HG03103 (cell line): ENCODE results near the gene KLHDC3.
A peak's percentile ranks its signal among the peaks of the same experiment; 100 is the strongest.
"Not testable (repeated sequence)": the region's sequence is repeated elsewhere in the genome, so short reads cannot be mapped to it uniquely, and the experiment has no call there.

Experiments
- ATAC-seq: cut with Tn5 transposase; IDR thresholded peaks from one replicate; pipeline ENCODE4 v1.9.1; 2021; ENCODE audit warnings: low read depth; ENCODE audit not compliant: unreplicated experiment

KLHDC3 gene

DNA sequence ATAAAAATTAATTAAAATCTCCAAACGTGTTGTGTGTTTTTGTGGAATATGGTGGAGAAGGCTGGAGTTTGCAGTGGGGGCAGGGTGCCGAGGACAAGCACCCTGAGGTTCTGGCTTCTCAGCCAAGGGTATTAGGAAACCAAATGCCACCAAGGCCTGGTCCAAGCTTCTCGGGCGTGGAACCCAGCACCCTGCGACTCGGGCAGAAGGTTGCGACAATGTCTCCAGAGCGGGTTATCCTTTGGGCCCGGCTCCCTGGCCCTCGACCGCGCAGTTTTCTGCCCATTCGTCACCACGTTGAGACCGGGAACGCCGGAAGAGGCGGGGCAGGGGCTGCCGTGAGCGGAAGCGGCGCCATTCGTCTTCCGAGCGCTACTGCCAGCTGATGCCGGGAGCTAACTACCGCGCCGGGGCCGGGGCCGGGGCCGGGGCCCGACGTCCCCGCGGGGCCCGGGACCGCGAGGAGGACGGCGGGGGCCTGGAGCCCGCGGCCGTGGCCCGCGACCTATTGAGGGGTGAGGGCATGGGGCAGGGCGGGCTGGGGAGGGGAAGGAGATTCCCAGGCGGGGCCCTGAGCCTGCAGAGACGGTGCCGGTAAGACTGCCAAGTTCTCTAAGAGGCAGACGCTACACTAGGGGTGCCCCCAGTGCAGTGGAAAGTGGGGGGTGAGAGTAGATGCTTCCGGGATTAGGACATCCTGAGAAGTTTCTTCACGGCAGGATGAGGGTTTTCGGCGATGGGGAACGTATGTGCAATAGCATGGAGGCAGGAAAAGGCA lies 7.4 kb downstream of the KLHDC3 start, which contains the start of gene RRP36:
Gene RRP36 (plus strand): TSS at position 354 of the 778 bp plus-strand sequence. CDS start 32 bp downstream, at position 386.
- ATAC-seq = peak; percentile 74

DNA sequence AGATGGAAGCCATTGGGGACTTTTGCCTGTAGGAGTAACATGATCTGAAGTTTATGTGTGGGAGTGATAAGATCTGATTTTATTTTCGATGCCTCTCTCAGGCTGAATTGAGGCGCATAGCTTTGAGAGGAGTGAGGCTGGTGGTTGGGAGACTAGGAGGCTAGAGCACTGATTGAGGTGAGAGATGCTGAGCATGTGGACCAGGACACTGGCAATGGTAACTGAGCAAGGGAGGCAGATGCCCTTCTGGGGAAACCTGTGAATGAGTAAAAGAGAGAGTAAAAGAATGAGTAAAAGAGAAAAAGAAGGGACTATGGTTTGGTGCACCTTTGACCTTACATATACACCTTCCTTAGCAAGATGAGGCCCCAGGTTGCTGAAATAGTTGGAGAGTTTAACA lies 10.4 kb downstream of the KLHDC3 start:
- no peak for ATAC-seq

DNA sequence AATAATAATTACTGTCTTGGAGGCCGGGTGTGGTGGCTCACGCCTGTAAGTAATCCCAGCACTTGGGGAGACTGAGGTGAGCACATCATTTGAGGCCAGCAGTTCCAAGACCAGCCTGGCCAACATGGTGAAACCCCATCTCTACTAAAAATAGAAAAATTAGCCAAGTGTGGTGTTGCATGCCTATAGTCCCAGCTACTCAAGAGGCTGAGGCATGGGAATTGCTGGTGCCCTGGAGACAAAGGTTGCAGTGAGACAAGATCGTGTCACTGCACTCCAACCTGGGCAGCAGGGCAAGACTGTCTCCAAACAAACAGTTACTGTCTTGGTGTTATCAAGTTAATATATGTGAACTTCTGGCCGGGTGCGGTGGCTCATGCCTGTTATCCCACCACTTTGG lies 12.3 kb downstream of the KLHDC3 start:
- ATAC-seq = no peak

DNA sequence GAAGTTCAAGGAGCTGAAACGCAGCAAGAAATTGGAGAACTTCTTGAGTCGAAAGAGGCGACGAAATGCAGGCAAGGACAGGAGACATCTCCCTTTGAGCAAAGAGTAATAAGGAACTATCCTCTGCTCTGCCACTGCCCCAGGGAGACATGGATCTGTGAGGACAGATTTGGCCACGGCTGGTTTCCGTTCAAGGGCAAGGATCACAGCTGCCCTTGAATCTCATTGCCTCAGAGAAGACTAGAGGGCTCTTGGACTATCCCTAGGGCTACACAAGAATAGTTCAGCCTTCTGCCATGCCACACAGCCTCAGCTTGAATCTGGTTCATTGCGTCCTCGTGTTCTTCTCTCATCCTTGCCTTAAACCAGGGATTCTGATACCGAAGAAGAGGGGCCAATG lies 15.1 kb downstream of the KLHDC3 start:
- no peak for ATAC-seq

DNA sequence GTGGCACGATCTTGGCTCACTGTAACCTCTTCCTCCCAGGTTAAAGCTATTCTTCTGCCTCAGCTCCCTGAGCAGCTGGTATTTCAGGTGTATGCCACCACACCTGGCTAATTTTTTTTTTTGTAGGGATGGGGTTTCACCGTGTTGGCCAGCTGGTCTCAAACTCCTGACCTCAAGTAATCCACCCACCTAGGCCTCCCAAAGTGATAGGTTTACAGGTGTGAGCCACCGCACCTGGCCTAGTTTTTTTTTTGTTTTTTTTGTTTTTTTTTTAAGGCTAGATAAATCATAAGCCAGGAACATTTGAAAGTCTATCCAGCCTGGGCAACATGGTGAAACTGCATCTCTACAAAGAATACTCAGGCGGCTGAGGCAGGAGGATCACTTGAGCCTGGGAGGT lies 18.3 kb downstream of the KLHDC3 start:
- no peak for ATAC-seq

DNA sequence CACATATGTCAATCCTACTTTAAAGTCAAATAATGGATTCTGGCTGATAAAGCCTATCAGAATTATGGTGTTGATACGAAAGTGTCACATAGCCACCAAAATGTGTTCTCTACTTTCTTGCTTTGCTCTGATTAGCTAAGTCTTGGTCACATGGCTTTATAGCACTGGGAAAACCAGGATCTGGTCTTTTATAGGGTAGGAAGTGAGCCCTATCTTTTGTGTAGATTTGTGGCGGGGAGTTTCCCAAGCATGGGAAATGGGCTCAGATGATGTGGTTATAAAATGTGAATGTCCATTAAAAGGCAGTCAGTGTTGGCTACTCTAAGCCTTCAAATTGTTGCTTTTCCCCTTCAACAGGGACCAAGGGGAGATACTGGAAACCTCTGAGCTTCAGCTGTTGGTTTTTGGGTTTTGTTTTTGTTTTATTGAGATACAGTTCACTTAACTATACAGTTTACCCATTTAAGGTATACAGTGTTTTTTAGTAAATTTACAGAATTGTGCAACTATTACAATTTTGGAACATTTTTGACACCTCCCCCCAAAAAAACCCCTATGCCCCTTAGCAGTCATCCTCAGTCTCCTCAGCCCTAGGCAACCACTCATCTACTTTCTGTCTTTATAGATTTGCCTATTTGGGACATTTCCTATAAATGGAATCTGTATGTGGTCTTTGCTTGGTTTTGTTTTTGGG lies 19.6 kb downstream of the KLHDC3 start:
- no peak for ATAC-seq

DNA sequence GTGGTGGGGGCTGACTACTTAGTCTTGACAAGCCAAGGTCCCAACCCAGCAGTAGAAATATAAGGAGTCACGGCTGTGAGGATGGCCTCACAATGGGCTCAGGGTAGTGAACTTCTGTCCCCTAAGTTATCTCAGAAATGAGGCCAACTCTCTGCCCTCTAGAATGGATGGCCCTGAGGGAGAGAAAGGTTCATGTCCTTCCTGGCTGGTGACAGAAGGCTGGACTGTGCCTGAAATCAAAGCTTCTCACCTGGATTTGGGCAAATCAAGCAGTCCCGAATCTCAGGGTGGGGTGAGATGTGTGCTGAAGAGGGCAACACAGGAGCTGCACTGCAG lies 20.1 kb downstream of the KLHDC3 start:
- ATAC-seq = no peak

DNA sequence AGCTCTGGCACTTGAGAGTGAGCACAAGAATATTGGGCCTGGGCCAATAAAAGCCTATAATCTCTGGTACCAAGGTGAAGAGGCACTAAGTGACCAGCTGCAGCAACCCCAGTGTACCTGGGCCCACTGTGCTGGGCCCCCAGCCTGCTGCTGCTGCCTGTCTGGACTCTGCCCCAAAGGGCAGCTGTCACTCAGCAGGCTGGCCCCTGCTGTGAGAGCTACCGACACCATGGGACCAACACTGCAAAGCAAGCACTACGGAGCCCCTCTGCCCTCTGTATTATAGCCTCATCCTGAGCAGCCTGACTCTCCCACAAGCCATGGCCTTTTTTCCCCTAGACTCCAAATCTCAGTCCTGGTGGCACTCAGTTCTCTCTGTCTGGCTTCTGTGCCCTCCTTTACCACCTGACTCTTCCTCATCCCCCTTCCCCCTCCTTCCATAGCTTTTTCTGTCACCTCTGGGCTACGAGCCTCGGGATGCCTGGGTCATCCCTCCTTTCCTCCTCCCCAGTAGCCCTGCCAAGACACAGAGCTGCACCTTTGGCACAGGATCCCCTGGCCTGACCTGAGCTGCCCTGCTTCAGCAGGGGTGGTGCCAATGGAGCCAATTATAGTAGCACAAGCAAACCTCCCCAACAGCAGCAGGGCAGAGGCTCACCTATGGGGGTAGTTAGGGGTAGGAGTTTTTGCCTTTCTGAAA lies 21.6 kb downstream of the KLHDC3 start:
- ATAC-seq = no peak

DNA sequence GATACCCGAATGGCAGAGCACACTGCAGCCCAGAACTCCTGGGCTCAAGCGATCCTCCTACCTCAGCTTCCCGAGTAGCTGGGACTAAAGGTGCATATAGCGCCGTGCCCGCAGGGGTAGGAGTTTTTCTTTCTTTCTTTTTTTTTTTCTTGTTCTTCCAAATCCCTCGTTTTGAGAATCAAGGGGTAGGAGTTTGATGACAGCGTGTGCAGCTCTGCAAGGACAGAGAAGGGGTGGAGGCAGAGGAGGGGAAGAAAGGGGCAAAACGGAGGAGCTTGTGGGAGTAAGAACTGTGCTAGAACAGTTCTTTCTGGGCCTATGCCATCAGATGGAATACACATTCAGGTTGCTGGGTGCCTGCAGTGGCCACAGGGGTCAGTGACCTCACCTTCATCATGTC lies 22.7 kb downstream of the KLHDC3 start:
- ATAC-seq = no peak

DNA sequence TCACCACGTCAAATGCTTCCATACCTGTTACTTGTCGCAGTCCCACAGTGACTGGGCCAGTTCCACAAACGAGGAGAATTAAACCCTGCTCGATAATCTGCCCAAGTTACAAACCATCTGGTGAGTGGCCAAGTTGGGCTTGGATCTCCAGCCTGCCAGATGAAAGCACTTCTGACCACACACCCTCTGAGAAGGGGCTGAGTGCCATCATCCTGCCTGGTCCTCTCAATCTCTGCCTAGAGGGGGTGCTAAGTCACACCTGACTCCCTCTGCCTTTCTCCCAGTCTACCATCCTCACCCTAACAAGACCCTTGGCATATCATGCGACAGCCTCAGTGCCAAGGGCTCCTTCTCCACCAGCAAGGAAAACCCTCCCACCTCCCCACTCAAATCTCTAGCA lies 23.1 kb downstream of the KLHDC3 start:
- no peak for ATAC-seq

DNA sequence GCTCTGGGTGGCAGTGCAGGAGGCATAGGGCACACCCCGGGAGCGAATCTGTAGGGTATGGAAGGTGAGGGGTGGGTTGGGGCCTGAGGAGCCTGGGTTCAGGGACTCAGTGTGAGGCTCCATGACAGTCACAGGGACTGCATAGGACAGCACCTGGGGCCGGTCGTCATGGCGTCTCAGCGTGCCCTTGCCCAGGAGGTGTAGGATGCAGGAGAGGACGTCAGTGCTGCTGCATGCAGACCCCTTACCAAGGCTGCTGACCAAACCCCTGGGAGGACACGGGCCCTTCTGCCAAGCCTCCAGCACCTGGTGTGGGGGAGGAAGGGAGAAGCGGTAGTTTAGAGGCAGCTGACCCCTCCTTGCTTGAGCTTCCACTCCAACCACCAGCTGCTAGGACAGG lies 23.7 kb downstream of the KLHDC3 start:
- ATAC-seq = no peak

DNA sequence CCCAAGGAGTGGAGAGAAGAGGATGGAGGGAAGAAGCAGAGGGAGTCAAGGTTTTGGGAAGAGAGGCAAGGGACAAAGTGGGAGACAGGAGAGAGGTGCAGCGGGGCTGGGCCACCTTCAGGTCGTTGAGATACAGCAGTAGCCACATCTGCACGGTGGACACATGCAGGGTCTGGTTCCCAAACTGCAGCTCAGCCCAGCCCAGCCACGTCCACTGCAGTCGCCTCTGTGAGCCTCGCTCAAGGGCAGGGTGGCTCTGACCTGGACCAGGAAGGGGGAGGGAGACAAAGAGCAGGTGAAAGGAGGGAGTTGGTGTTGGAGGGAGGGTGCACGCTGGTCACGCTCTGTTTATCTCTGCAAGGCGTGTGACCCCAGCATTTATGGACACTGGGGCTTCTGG lies 24.7 kb downstream of the KLHDC3 start:
- no peak for ATAC-seq

DNA sequence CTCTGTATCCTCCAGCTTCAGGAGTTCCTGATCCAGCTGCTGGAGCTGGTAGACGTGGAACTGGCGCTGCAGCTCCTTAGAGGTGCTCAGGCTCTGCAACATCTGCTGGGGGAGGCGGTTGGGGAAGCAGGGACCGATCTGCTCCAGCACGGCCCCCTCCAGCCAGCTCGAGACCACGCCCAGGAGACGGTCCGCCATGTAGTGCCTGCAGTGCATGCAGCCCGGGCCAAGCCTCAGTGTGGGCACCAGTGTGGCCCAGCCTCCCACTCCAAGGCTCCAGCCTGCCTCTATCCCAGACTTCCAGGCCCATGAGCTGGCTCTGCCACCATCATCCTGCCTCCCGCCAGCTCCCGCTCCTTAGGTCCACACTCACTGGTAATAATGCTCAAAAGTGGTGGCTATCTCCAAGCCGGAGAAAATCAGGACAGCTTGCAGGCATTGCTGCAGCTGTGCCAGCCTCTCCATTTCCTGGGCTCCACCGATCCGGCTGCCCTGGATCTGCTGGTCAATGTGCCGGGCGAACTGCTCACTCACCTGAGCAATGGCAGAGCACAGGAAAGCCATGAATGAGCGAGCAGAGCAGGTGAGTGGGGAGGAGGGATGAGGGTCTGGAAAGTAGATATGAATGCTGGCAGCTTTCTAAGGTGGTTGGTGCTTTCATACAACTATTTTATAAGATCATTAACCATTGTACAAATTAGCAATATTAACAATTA lies 26.7 kb downstream of the KLHDC3 start:
- no peak for ATAC-seq

DNA sequence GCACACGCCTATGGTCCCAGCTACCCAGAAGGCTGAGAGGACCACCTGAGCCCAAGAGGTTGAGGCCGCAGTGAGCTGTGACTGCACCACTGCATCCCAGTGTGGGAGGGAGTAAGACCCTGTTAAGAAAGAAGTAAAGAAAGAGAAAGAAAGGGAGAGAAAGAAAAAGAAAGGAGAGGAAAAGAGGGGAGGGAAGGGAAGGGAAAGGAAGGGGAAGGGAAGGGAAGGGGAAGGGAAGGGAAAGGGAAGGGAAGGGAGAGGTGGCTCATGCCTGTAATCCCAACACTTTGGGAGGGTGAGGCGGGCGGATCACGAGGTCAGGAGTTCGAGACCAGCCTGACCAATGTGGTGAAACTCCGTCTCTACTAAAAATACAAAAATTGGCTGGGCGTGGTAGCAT lies 27.4 kb downstream of the KLHDC3 start:
- ATAC-seq = not testable (repeated sequence)

DNA sequence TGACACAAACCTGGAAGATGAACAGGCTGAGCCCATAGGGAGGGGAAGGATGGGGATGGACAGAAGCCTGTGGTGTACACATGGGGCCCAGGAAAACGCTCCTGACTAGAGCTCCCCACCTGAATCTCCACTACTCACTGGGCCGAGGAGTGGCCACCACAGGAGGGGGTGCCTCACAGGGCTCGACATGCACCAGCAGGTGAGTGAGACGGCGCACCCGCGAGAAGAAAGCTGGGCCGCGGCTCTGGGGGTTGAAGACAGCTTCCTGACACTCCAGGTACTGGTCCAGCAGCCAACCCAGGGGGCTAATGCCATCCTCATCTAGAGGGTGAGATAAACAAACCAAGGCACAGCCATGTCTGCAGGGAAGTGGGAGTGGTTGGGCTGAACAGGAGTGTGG lies 29.3 kb downstream of the KLHDC3 start:
- no peak for ATAC-seq

DNA sequence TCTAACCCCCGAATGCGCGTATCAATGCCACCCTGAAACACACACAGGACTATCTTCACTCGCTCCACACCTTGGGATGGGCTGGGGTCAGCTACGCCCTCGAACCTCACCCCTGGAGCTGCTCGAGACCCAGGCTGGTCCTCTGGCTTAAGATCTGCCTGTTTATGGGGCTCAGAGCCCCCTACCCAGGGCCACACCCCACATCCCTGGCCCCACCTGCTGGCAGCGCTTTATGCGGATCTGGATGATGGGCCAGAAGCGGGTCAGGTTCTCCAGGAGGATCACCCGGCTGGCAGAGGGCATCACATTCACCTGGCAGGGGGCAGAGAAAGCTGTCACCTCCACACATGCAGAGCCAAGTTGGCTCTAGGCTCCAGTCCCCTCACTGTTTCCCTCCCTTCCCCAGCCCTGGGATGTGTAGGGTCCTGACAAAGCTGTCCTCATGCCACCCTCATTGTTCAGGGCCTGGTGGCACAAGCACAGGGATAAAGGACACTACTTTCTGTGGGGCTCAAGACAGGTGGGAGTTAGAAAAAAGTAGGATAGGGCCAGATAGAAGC lies 31.4 kb downstream of the KLHDC3 start:
- ATAC-seq = no peak

DNA sequence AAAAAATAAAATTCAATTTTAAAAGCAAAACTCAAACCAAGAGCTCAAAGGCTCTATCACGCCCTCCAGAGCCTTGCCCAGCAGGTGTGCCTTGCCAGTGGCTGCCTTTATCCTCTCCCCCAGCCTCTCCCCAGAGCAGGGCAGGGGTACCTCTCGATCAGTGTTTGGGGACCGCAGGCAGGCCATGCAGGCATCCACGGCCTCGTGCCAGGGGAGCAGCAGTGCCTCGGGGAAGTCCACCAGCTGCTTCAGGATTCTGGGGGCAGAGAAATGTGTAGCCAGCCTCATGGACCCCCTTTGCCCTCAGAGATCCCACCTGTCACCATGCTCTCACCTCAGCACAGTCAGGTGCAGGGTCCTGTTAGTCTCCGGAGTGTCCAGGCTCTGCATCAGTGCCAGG lies 33.9 kb downstream of the KLHDC3 start:
- no peak for ATAC-seq

DNA sequence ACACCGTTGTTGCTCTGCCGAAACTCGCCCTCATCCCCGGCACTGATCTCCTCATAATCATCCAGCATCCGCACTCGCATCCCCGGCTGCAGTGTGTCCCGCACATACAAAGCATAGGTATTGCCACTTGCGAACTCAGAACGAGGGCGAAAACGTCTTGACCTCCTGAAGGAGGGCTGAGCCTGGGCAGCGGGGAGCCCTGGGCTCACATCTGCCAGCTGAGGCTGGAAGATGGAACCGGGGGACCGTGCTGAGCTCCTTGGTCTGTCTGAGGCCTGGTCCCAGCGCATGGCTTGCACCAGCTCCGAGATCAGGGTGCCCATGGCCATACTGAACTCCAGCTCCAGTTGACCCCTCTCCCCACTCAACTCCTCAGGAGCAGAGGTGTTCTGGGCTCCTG lies 36.9 kb downstream of the KLHDC3 start:
- ATAC-seq = no peak

DNA sequence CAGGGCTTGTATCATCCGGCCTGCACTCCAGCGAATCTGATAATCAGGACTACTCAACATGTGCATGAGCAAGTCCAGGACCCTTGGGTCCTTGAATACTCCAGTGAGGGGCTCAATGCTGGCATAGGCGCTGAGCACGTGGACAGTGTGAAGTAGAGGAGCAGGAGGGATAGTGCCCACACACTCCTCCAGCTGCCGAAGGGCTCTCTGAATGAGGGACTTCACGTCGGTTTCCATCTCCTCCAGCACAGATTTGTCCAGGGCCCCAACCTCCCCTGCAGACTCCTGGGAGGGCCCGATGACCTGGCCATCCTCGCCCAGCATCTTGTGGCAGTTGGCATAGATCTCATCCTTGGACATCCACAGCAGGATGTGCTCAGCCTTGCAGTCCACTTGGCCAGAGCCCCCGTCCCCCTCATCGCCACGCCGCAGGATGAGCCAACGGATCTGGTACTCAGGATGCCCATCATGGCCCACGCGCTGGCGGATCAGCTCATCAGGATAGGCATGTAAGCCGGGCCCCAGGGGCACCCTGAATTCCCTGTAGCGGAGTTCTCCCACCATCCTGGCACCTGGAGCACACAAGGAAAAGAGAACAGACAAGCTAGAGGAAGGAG lies 38.3 kb downstream of the KLHDC3 start:
- no peak for ATAC-seq

DNA sequence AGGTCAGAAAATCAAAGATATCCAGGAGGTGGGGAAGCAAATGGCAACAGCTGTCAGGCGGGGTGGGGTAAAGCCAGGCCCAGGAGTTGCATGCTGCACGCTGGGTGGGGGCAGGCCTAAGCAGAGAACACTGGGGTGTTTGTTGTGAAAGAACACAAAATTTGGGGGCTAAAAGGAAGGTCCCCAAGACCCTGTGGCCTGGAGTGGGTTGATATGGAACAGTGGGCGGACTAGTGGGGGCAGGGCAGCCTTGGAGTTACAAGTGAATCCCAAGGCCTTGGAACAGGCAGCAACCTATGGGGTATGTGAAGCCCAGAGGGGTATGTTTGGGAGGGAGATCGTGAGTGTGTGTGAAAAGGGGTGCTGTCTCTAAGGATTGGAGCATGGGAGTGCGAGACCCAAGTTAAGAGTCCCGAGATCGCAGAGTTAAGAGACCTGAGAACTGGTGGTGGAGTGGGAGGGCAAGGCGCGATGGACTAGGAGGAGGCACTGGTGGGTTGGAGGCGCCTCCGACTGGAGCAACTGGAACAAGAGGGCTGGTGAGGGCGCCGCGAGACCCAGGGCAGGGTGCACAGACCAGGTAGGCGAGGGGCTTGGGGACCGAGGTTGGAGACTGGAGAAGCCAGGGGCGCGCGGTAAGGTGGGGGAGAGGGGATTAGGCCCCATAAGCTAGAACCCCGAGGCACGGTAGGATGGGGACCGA lies 38.9 kb downstream of the KLHDC3 start:
- peak; percentile 12 for ATAC-seq
